ENCODE measurements around the gene NUAK1.

DNA sequence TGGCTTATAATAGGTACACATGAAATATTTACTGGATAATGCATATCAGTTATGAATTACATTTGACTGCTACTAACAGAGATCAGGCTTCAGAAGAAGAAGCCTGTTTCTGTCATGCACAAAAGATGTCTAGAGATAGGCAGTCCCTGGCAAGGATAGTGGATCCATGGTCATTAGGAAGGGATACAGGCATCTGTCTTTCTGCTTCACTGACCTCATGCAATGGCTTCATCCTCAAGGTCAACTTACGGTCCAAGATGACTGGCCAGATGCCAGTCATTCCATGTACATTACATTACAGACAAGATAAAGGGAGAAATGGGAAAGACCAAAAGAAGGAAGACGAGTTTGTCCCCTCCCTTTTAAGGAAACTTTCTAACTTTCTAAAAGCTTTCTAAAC is 94.0 kb downstream of the NUAK1 start:
- TF ChIP-seq ISL1 (CRISPR knock-in tag; IDR thresholded peaks at IDR 0.05) (peak; percentile 97), ZFP30 (CRISPR knock-in tag; IDR thresholded peaks at IDR 0.05) (no peak), RARB (CRISPR knock-in tag; IDR thresholded peaks at IDR 0.05) (no peak)
- TF ChIP-seq, protein P1, sequence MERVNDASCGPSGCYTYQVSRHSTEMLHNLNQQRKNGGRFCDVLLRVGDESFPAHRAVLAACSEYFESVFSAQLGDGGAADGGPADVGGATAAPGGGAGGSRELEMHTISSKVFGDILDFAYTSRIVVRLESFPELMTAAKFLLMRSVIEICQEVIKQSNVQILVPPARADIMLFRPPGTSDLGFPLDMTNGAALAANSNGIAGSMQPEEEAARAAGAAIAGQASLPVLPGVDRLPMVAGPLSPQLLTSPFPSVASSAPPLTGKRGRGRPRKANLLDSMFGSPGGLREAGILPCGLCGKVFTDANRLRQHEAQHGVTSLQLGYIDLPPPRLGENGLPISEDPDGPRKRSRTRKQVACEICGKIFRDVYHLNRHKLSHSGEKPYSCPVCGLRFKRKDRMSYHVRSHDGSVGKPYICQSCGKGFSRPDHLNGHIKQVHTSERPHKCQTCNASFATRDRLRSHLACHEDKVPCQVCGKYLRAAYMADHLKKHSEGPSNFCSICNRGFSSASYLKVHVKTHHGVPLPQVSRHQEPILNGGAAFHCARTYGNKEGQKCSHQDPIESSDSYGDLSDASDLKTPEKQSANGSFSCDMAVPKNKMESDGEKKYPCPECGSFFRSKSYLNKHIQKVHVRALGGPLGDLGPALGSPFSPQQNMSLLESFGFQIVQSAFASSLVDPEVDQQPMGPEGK (CRISPR knock-in tag; IDR thresholded peaks at IDR 0.05; ENCODE audit: borderline replicate concordance) = no peak
- TF ChIP-seq, protein P2, sequence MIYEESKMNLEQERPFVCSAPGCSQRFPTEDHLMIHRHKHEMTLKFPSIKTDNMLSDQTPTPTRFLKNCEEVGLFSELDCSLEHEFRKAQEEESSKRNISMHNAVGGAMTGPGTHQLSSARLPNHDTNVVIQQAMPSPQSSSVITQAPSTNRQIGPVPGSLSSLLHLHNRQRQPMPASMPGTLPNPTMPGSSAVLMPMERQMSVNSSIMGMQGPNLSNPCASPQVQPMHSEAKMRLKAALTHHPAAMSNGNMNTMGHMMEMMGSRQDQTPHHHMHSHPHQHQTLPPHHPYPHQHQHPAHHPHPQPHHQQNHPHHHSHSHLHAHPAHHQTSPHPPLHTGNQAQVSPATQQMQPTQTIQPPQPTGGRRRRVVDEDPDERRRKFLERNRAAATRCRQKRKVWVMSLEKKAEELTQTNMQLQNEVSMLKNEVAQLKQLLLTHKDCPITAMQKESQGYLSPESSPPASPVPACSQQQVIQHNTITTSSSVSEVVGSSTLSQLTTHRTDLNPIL (CRISPR knock-in tag; IDR thresholded peaks at IDR 0.05; ENCODE audit: low read depth) = peak; percentile 86

All from SK-N-SH treated with all-trans-retinoic acid at 6 μM for 48 hours (cell line).